ENCODE measurements around the gene STH.
"Not testable (repeated sequence)": the region's sequence is repeated elsewhere in the genome, so short reads cannot be mapped to it uniquely, and the experiment has no call there.

STH gene

GRCh38 chr17:46003907-46004748, 5.1 kb downstream of the STH start:
- Histone ChIP-seq H3K4me3 (ENCODE audit: low read length) (no peak overlapping the region), H2AFZ (ENCODE audit: low read length) (no peak overlapping the region), H4K20me1 (ENCODE audit: insufficient read depth, low read length) (no peaks in the 10 kb centered on the region), H3K27ac (ENCODE audit: low read length) (no peak overlapping the region), H3F3A (ENCODE audit: insufficient read depth, low read length) (no peaks in the 10 kb centered on the region), H3K36me3 (replicated peaks; ENCODE audit: insufficient read depth, low read length) (no peaks in the 10 kb centered on the region), H3K9me2 (replicated peaks; ENCODE audit: insufficient read depth, low read length) (no peaks in the 10 kb centered on the region), H3K4me1 (ENCODE audit: low read length) (no peaks in the 10 kb centered on the region), H3K9ac (ENCODE audit: low read length) (no peak overlapping the region), H3K9me3 (replicated peaks; ENCODE audit: insufficient read depth, low read length) (no peaks in the 10 kb centered on the region), H3K4me2 (ENCODE audit: low read depth, low read length) (no peak overlapping the region), H3K27me3 (replicated peaks; ENCODE audit: insufficient read depth, low read length) (no peaks in the 10 kb centered on the region), H3K79me2 (ENCODE audit: low read length) (no peaks in the 10 kb centered on the region)
- TF ChIP-seq CTCF (IDR thresholded peaks at IDR 0.05; ENCODE audit: low read length) (no peak), EZH2 (optimal IDR thresholded peaks at IDR 0.05; ENCODE audit: low read depth, low read length) (no peak)
- DNase-seq: no peak

GRCh38 chr17:46006082-46006481, 7.0 kb downstream of the STH start:
- DNase-seq; H3K36me3 ChIP-seq (replicated peaks; ENCODE audit: insufficient read depth, low read length); H3F3A ChIP-seq (ENCODE audit: insufficient read depth, low read length); H3K79me2 ChIP-seq (ENCODE audit: low read length); H3K4me3 ChIP-seq (ENCODE audit: low read length); H3K27me3 ChIP-seq (replicated peaks; ENCODE audit: insufficient read depth, low read length); H3K27ac ChIP-seq (ENCODE audit: low read length); H3K9ac ChIP-seq (ENCODE audit: low read length); H3K9me3 ChIP-seq (replicated peaks; ENCODE audit: insufficient read depth, low read length); H2AFZ ChIP-seq (ENCODE audit: low read length); H3K4me1 ChIP-seq (ENCODE audit: low read length); H3K9me2 ChIP-seq (replicated peaks; ENCODE audit: insufficient read depth, low read length); H3K4me2 ChIP-seq (ENCODE audit: low read depth, low read length); H4K20me1 ChIP-seq (ENCODE audit: insufficient read depth, low read length): not testable (repeated sequence)

- no peak for DNase-seq
- Histone ChIP-seq H3K4me1 (ENCODE audit: low read length) (no peaks in the 10 kb centered on the region), H3K27ac (ENCODE audit: low read length) (no peak overlapping the region), H3K4me2 (ENCODE audit: low read depth, low read length) (no peak overlapping the region), H3K9me2 (replicated peaks; ENCODE audit: insufficient read depth, low read length) (no peaks in the 10 kb centered on the region), H3K79me2 (ENCODE audit: low read length) (no peaks in the 10 kb centered on the region), H3F3A (ENCODE audit: insufficient read depth, low read length) (no peaks in the 10 kb centered on the region), H3K36me3 (replicated peaks; ENCODE audit: insufficient read depth, low read length) (no peaks in the 10 kb centered on the region), H3K4me3 (ENCODE audit: low read length) (no peak overlapping the region), H3K9me3 (replicated peaks; ENCODE audit: insufficient read depth, low read length) (no peaks in the 10 kb centered on the region), H3K27me3 (replicated peaks; ENCODE audit: insufficient read depth, low read length) (no peaks in the 10 kb centered on the region), H2AFZ (ENCODE audit: low read length) (no peak overlapping the region), H4K20me1 (ENCODE audit: insufficient read depth, low read length) (no peaks in the 10 kb centered on the region), H3K9ac (ENCODE audit: low read length) (no peak overlapping the region)
- TF ChIP-seq EZH2phosphoT487 (IDR thresholded peaks at IDR 0.05; ENCODE audit: low read length) (no peak), EZH2 (optimal IDR thresholded peaks at IDR 0.05; ENCODE audit: low read depth, low read length) (no peak), CTCF (IDR thresholded peaks at IDR 0.05; ENCODE audit: low read length) (no peak)
These were observed 8.5 kb downstream of the STH start for GRCh38 chr17:46007461-46007965.

- Histone ChIP-seq H3K27me3 (replicated peaks; ENCODE audit: insufficient read depth, low read length) (no peaks in the 10 kb centered on the region), H3K36me3 (replicated peaks; ENCODE audit: insufficient read depth, low read length) (no peaks in the 10 kb centered on the region), H3K27ac (ENCODE audit: low read length) (no peak overlapping the region), H2AFZ (ENCODE audit: low read length) (no peak overlapping the region), H3K4me2 (ENCODE audit: low read depth, low read length) (no peak overlapping the region), H3F3A (ENCODE audit: insufficient read depth, low read length) (no peaks in the 10 kb centered on the region), H3K79me2 (ENCODE audit: low read length) (no peaks in the 10 kb centered on the region), H3K9me2 (replicated peaks; ENCODE audit: insufficient read depth, low read length) (no peaks in the 10 kb centered on the region), H3K9me3 (replicated peaks; ENCODE audit: insufficient read depth, low read length) (no peaks in the 10 kb centered on the region), H3K9ac (ENCODE audit: low read length) (no peak overlapping the region), H3K4me3 (ENCODE audit: low read length) (no peak overlapping the region), H3K4me1 (ENCODE audit: low read length) (no peaks in the 10 kb centered on the region), H4K20me1 (ENCODE audit: insufficient read depth, low read length) (no peaks in the 10 kb centered on the region)
- TF ChIP-seq EZH2phosphoT487 (IDR thresholded peaks at IDR 0.05; ENCODE audit: low read length) (no peak), CTCF (IDR thresholded peaks at IDR 0.05; ENCODE audit: low read length) (no peak), EZH2 (optimal IDR thresholded peaks at IDR 0.05; ENCODE audit: low read depth, low read length) (no peak)
- DNase-seq: no peak
These were observed 9.5 kb downstream of the STH start for GRCh38 chr17:46008591-46008990.
